Hippocampal formation (tissue), 2 donors: ENCODE results near the gene TNFRSF4.
"Not testable (repeated sequence)": the region's sequence is repeated elsewhere in the genome, so short reads cannot be mapped to it uniquely, and the experiment has no call there.

Experiments
- DNase-seq, 2 donors: peaks; one replicate each; lab custom pipeline; 2025; lab: John Stamatoyannopoulos, UW

The TNFRSF4 gene

GRCh38 chr1:1213345-1214265, at the start of gene TNFRSF4:
Gene TNFRSF4 (minus strand): TSS chr1:1214153. CDS start chr1:1214127, 26 bp downstream.
- no peak for DNase-seq

GRCh38 chr1:1262758-1263157, 48.8 kb upstream of the TNFRSF4 start:
- no peak for DNase-seq

GRCh38 chr1:1262071-1262470, 48.1 kb upstream of the TNFRSF4 start:
- DNase-seq = no peak

- no peak for DNase-seq
Observed at GRCh38 chr1:1260843-1261560, 47.0 kb upstream of the TNFRSF4 start.

- DNase-seq = no peak
Observed at GRCh38 chr1:1259951-1260600, 46.1 kb upstream of the TNFRSF4 start.

- DNase-seq = no peak
Observed at GRCh38 chr1:1259540-1259939, 45.6 kb upstream of the TNFRSF4 start.

- DNase-seq = no peak
Observed at GRCh38 chr1:1259119-1259488, 45.2 kb upstream of the TNFRSF4 start.

- no peak for DNase-seq
Observed at GRCh38 chr1:1256956-1257871, 43.3 kb upstream of the TNFRSF4 start.

- DNase-seq = no peak
Observed at GRCh38 chr1:1255611-1256010, 41.7 kb upstream of the TNFRSF4 start.

GRCh38 chr1:1255078-1255477, 41.1 kb upstream of the TNFRSF4 start:
- DNase-seq = no peak

- DNase-seq = no peak
Observed at GRCh38 chr1:1254667-1254998, 40.7 kb upstream of the TNFRSF4 start.

- DNase-seq = no peak
Observed at GRCh38 chr1:1253972-1254666, 40.2 kb upstream of the TNFRSF4 start.

- no peak for DNase-seq
Observed at GRCh38 chr1:1253314-1253713, 39.4 kb upstream of the TNFRSF4 start.

- DNase-seq = no peak
Observed at GRCh38 chr1:1250786-1251284, 36.9 kb upstream of the TNFRSF4 start.

- not testable (repeated sequence) for DNase-seq
Observed at GRCh38 chr1:1248009-1248913, 34.3 kb upstream of the TNFRSF4 start.

- DNase-seq = no peak
Observed at GRCh38 chr1:1247341-1247913, 33.5 kb upstream of the TNFRSF4 start.

- no peak for DNase-seq
Observed at GRCh38 chr1:1246577-1247340, 32.8 kb upstream of the TNFRSF4 start, which contains the start of gene C1QTNF12. Gene C1QTNF12 (minus strand): TSS chr1:1246722. CDS start chr1:1246690, 32 bp downstream.

GRCh38 chr1:1245817-1246576, 32.0 kb upstream of the TNFRSF4 start:
- DNase-seq = no peak
